HG03439 (cell line): Measurements from ENCODE around the gene MGLL.

Experiments
- ATAC-seq: cut with Tn5 transposase; IDR thresholded peaks from one replicate; pipeline ENCODE4 v1.9.1; 2021; ENCODE audit warnings: mild to moderate bottlenecking, moderate library complexity; ENCODE audit not compliant: unreplicated experiment

MGLL gene

DNA sequence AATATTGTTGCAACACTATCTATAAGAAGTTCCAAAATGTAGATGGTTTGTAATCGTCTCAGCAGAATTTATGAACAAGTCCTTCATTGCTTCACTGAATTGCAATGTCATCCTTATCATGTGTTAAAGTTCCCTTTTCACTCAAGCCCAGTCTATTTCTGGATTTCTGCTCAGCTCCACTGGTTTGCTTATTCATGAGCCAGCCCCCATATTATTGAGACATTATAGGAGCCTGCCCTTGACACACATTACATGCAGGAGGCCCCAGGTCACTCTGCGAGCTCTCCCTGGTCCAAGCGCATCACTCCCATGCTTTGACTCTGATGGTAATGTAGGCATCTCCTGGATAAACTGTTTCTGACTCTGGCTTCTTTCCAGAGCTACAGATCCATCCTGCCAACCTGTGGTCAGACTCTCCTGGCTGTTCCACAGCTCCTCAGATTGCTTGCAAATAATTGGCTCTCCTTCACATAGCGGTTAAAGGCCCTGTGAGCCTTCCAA lies 92.7 kb downstream of the MGLL start:
- no peak for ATAC-seq

GRCh38 chr3:127728417-127729015 lies 93.8 kb downstream of the MGLL start:
- no peak for ATAC-seq

- no peak for ATAC-seq
Measured at GRCh38 chr3:127726894-127727293, 95.4 kb downstream of the MGLL start.

DNA sequence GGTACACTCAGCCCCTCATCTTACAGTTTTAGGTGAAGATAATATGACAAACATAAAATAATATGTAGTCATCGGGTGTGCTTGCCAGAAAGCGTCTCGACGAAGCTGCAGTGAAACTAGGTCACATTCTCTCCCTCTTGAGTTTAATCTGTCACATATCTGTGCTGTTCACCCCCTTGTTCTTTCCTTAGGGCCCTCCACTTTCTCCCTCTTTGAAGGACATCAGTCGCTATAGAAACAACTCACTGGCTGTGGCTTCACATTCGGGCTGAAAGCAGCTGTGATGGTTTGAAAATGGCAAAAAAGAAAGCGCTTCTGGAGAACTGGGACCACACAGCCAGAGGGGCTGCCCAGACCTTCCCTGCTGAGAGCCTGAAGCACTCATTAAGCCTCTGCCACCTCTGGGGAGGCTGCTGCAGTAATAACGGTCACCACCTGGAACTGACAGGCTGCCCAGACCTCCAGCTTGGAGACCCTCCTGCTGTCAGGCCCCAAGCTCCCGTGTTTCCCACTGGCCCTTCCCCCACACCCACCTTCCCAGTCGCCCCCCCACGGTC lies 99.2 kb downstream of the MGLL start:
- ATAC-seq: no peak

DNA sequence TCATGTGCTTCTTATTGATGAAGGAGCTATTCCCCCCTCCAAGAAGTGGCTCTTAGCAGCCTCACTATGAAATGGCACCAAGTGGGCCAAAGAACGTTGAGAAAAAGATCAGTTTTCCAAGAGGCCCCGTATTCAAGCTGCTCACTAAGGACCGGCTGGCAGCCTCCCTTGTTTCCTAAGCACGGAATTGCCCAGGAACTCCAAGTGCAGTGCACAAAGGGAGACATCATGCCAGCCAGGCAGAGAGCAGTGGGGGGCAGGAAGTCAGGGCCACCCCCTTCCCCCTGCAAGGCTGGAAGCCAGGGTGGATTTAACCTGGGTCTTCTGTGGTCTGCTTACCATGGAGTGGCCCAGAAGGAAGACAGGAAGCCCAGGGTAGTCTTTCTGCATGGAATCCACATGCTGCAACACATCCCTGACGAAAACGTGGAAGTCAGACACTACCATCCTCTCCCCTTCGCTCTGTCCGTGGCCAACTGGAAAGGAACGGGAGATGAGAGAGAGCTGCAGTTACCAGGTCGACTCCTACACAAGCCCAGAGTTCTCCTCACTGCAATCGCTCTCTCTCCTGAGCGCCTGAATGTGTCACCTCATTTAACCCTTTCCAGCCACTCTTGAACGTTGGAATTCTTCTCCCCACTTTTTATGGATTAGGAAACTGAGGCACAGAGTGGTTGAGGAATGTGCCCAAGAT lies 100.1 kb downstream of the MGLL start:
- ATAC-seq: no peak

DNA sequence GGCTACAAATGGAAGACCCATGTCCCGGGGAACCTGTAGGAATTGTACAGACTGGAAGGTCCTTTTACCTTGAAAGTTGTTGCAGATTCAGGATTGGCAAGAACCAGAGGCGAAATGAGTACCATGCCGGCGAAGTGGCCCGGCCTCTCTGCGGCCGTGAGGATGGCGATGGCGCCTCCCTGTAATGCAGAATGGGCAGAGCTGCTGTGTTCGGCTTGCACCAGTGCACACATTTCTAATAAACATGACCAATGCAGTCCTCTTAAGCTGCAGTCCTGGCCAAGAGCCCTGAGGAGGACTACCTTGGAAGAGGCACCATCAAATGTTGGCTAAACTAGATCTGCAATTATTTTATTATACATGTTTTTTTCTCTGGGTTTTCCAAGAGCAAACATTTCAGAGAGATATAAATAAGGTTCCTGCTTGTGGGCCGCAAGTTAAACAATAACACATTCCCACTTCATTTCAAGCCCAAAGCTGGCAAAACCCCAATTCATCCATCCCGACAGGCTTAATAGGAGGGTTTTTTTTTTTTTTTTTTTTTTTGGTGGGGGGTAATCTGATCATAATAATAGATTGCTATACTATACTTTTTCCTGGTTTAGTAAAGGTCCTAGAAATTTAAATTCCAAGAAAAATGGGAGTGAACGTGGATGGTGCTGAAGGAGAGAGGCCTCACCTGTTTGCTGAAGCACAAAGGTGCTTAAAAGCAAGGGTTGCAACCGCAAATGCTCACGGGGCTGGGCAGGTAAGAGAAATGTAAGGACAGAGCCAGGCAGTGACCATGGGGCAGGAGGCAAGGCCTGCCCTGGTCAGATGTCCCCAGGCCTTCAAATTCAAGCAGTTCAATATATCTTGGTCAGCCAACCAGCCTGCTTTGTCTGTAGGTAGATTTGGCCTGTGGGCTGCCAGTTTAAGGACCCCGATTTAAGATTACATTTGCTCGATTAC lies 101.1 kb downstream of the MGLL start:
- ATAC-seq: no peak

DNA sequence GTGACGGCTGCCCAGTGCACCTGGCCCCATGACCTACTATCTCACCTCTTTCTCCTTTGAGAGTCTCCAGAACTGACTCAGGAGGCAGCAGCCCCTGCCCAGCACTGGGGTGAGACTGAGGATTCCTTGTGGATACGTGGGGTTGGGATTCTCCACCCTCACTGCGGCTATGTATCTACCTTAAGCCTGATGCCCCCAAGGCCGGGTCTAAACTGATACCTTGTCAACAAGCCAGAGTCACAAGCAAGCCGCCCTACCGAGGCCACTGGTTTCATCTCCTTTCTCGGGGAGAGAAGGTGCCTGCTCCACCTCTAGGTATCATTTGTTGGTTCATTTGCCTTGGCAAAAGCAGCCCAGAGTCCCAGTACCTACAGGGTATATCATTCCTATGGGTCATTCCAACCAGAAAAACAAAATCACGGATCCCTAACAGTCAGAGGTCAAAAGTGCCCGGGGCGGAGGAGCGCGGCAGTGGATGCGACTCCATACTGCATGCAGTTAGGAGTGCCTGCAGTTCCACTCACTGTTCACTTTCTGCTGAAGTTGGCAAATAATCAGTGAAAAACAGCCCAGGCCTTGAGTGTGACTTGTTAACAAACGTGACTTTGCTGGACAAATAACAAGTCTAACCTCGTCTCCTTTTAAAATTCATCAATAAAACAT lies 102.0 kb downstream of the MGLL start:
- no peak for ATAC-seq

DNA sequence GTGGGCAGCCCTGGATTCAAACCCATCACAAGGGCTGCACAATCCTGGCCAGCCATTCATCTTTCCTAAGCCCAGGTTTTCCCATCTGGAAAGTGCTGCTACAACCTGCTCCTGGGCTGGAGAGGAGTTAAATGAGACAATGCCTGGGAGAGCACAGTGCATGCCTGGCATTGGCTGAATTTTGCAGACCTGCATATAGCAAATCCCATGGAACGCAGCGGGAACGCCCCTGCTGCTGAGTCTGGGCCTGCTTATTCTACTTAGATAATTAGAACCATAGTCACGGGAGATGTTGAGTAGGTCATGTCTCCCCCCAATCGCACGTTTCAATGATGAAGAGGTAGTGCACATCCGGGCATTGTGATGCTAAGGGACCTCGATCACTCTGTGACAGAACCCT lies 102.9 kb downstream of the MGLL start:
- no peak for ATAC-seq

- no peak for ATAC-seq
Measured at GRCh38 chr3:127718916-127719290, 103.4 kb downstream of the MGLL start.

DNA sequence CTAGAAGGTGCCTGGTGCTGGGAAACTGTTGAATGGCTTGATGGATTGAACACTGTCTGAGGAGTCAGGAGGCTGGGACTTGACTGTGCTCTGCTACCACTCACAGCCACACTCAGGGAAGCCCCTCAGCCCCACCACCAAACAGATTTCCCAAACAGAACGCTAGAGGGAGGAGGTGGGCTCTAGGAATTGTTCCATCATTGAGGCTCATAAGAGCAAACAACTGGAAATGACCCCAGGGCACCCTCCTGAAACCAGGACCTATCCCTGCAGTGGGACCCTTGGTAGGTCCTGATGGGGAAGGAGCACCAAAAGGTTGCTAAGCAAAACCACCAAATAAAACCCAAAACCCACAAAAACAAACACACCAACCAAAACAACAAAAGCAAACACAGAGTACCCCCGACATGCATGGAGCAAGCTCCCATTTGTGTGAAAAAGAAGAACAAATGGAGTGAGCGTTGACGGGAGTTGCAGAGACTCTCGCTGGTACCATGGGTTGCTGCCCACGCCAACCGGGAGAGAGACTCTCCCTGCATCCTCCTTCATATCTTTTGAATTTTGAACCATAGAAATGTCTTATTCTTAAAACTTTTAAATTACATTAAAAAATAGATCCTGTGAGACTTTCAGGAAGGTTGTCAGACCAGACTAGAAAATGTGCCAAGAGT lies 103.9 kb downstream of the MGLL start:
- ATAC-seq: no peak

GRCh38 chr3:127717357-127718244 lies 104.7 kb downstream of the MGLL start:
- ATAC-seq: no peak

DNA sequence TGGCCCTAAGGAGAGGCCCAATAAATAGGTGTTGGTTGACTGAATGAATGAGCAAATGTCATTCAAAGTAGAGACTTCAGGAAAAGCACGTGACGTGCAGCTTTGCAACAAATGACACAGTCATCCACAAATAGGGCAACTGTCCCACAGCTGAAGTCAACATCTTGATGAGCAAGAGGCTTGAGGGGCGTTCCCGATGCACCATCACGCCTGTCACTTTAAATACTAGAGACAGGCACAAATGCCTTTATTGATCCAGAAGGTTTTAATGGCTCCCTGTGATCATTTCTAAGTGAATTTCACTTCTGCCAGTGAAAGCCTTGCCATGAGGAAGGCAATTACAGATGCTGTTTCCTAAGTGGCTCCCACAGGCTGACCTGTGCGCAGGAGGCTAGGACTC lies 105.9 kb downstream of the MGLL start:
- ATAC-seq: no peak

DNA sequence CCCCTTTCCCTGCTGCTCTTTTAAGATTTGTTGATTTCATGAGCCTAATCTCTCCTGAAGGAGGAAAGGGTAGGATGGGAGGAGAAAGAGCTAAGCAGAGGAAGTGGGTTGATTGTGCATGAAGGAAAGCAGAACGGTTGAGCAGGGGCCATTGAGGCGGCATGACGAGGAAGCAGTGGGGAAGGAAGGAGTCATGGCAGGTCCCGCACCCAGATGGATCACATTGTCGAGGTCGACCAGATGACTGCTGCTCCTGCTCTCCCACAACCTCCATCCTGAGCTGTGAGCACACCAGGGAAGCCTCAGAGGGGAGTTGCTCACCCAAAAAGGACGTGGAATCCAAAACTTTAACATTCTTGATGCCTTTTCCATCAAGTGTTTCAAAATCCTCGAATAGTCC lies 106.8 kb downstream of the MGLL start:
- ATAC-seq: no peak

- no peak for ATAC-seq
Measured at GRCh38 chr3:127714866-127715265, 107.4 kb downstream of the MGLL start.

GRCh38 chr3:127714125-127714571 lies 108.2 kb downstream of the MGLL start:
- no peak for ATAC-seq

GRCh38 chr3:127712881-127713771 lies 109.2 kb downstream of the MGLL start:
- ATAC-seq: no peak

- no peak for ATAC-seq
Measured at GRCh38 chr3:127712461-127712860, 109.9 kb downstream of the MGLL start.

DNA sequence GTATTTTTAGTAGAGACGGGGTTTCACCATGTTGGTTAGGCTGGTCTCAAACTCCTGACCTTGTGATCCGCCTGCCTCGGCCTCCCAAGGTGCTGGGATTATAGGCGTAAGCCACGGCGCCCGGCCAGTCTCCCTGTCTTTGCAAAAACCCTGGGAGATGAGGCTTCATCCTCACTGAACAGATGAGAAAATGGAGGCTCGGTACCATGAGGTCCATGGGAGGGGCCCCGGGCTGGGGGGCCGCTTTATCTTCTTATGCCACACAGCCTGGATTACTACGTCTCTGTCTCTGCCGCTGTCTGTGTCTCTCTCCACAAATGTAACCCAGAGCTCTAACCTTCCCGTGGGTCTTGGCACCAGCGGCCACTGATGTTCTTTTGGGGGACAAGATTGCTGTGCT lies 110.4 kb downstream of the MGLL start:
- ATAC-seq: no peak
